ENCODE measurements around the gene MAP1A. TPM values are rescaled to one million over a fixed set of nuclear protein-coding genes. Genes with fewer than 3 reads are reported as not detected.

MAP1A gene
- total and polyA plus RNA-seq, 2 donors (not counting 3 experiments of a cell fraction or from before 2014, with no cell fraction given), result 0.68 to 4.8 TPM

- ChIA-PET CTCF (no interaction called here), POLR2A (no interaction called here)
- TF ChIP-seq EZH2 (IDR thresholded peaks at IDR 0.05; ENCODE audit: borderline replicate concordance, low read depth, low read length, severe bottlenecking) (no peak), POLR2AphosphoS5 (IDR thresholded peaks at IDR 0.05; ENCODE audit: insufficient read depth, low read depth, low read length) (no peak), MAX (IDR thresholded peaks at IDR 0.05; ENCODE audit: insufficient read depth, insufficient read length) (no peak), MYC (IDR thresholded peaks at IDR 0.05; ENCODE audit: low read depth, low read length) (no peak), GATA2 (IDR thresholded peaks at IDR 0.05; ENCODE audit: insufficient read depth, insufficient read length, low read depth, low read length) (no peak), JUN (IDR thresholded peaks at IDR 0.05; ENCODE audit: borderline replicate concordance, insufficient read depth, insufficient read length, low read depth) (no peak), POLR2A (IDR thresholded peaks at IDR 0.05; ENCODE audit: low read depth, low read length) (no peak)
- TF ChIP-seq, protein P1, sequence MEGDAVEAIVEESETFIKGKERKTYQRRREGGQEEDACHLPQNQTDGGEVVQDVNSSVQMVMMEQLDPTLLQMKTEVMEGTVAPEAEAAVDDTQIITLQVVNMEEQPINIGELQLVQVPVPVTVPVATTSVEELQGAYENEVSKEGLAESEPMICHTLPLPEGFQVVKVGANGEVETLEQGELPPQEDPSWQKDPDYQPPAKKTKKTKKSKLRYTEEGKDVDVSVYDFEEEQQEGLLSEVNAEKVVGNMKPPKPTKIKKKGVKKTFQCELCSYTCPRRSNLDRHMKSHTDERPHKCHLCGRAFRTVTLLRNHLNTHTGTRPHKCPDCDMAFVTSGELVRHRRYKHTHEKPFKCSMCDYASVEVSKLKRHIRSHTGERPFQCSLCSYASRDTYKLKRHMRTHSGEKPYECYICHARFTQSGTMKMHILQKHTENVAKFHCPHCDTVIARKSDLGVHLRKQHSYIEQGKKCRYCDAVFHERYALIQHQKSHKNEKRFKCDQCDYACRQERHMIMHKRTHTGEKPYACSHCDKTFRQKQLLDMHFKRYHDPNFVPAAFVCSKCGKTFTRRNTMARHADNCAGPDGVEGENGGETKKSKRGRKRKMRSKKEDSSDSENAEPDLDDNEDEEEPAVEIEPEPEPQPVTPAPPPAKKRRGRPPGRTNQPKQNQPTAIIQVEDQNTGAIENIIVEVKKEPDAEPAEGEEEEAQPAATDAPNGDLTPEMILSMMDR (IDR thresholded peaks at IDR 0.05; ENCODE audit: extremely low read depth in 1 of 2, insufficient read depth in 1 of 2, low read depth in 1 of 2, low read length in 2 of 2), result no peak
- BruUV-seq (replicated peaks), result no TSS peak
- intact Hi-C loops (cut with micrococcal nuclease) (no loop called here), dilution Hi-C loops (cut with MboI; ENCODE audit: extremely low pct_ligation_motif_present, low sequenced_read_pairs) (no loop called here)
- Histone ChIP-seq H3K79me2 (ENCODE audit: control insufficient read depth, insufficient read depth, low read length) (no peaks in the 10 kb centered on the region), H3K9me1 (replicated peaks; ENCODE audit: control insufficient read depth, extremely low read depth, insufficient read depth, low read length) (no peaks in the 10 kb centered on the region), H3K36me3 (ENCODE audit: control insufficient read depth in 2 of 2, extremely low read depth in 1 of 2, insufficient read depth in 2 of 2, low read length in 2 of 2) (peaks cover 0 to 2% of the 10 kb centered on the region in 2 experiments), H2AFZ (ENCODE audit: low read depth, low read length) (no peak overlapping the region), H3K4me2 (ENCODE audit: insufficient read depth, low read length) (no peak overlapping the region), H3K4me3 (replicated peaks in 1 of 3; ENCODE audit: insufficient read depth in 1 of 3, low read depth in 1 of 3, low read length in 3 of 3) (no peak overlapping the region), H3K4me1 (ENCODE audit: control insufficient read depth, extremely low read depth, insufficient read depth, low read length) (no peaks in the 10 kb centered on the region), H3K27ac (ENCODE audit: insufficient read depth, low read depth, low read length) (no peak overlapping the region), H3K9ac (replicated peaks; ENCODE audit: extremely low read depth, insufficient read depth, low read length) (no peak overlapping the region), H4K20me1 (replicated peaks; ENCODE audit: control insufficient read depth, extremely low read depth, insufficient read depth, low read length) (no peaks in the 10 kb centered on the region), H3K27me3 (ENCODE audit: control insufficient read depth in 2 of 2, insufficient read depth in 2 of 2, low read length in 2 of 2) (no peaks in the 10 kb centered on the region), H3K9me3 (replicated peaks; ENCODE audit: control insufficient read depth, insufficient read depth, low read length) (no peaks in the 10 kb centered on the region)
- no peak for FAIRE-seq
- no peak for DNase-seq (ENCODE audit: low read depth, low spot score)
Measured at GRCh38 chr15:43534897-43535296, 17.5 kb downstream of the MAP1A start.

Data from endothelial cell of umbilical vein (primary cell).